Right lobe of liver (tissue), 6 donors: ENCODE data around the gene SDS. TPM values are rescaled to one million over a fixed set of nuclear protein-coding genes. Genes with fewer than 3 reads are reported as not detected.

Source experiments
- ATAC-seq, 4 donors: fragments of 200-7000 bp; cut with Tn5 transposase; one replicate each; pipeline ENCODE4 v1.9.1; 2020; ENCODE audit warnings: mild to moderate bottlenecking in 4 of 4, moderate library complexity in 4 of 4
- DNase-seq, 3 donors: peaks; one replicate each; pipeline ENCODE4 v3.0.0-alpha.2; 2020
- H3K27ac ChIP-seq, 3 donors: fragments of 200-600 bp; one replicate each; pipeline ENCODE4 v1.8.0; 2022
- H3K27me3 ChIP-seq, 2 donors: fragments of 200-600 bp; one replicate each; pipeline ENCODE4 v1.8.0; 2022
- H3K36me3 ChIP-seq, 4 donors: fragments of 200-600 bp; sonication (generic) in 1 of 4; one replicate each; pipeline versions ENCODE4 v1.5.1 to v1.8.0; 2017 to 2022; ENCODE audit warnings: control low read depth in 1 of 4
- H3K4me1 ChIP-seq, 4 donors: fragments of 200-600 bp; sonication (generic) in 1 of 4; one replicate each; pipeline versions ENCODE4 v1.5.1 to v1.8.0; 2017 to 2022; ENCODE audit warnings: control low read depth in 1 of 4
- H3K4me3 ChIP-seq, 3 donors: fragments of 200-600 bp; one replicate each; pipeline ENCODE4 v1.8.0; 2022
- H3K9me3 ChIP-seq, 4 donors: fragments of 200-600 bp; sonication (generic) in 1 of 4; one replicate each; pipeline versions ENCODE4 v1.5.1 to v1.8.0; 2017 to 2022; ENCODE audit warnings: control low read depth in 1 of 4
- CTCF ChIP-seq, 4 donors: fragments of 200-600 bp in 3 of 4; fragments of 450-650 bp in 1 of 4; IDR thresholded peaks; one replicate each; pipeline versions ENCODE4 v1.5.1 to v1.8.0; 2016 to 2022; ENCODE audit warnings: antibody characterized with exemption in 4 of 4, mild to moderate bottlenecking in 2 of 4
- POLR2A ChIP-seq: fragments of 450-650 bp; IDR thresholded peaks from one replicate; pipeline ENCODE4 v1.6.1; 2017; ENCODE audit warnings: antibody characterized with exemption, mild to moderate bottlenecking
- WGBS: methylation state at CpG from one replicate; pipeline ENCODE4 v1.1.6; 2018; ENCODE audit warnings: low coverage, low lambda C conversion rate; ENCODE audit not compliant: insufficient coverage; ENCODE audit errors: missing lambda C conversion rate; 5-methylcytosine and 5-hydroxymethylcytosine counted together
- intact Hi-C, 2 donors: fragments of 100-400 bp; cut with DNase I; formaldehyde crosslinking; loops; one replicate each; pipeline versions ENCODE4 v1.11.2 to v1.14.1; 2022
- total RNA-seq, 6 experiments: library from RNA; depleted of rRNA in 2 of 6; stranded (reverse); fragments of >200 nt in 2 of 6; fragmentation: NEBNext Ultra II Directional in 3 of 6; extraction: Animal tissue kit (Norgen Biotek cat#: 25700) in 3 of 6; gene quantifications; one replicate each; pipeline versions ENCODE4 v1.1.0 to v1.2.4, GENCODE V29; 2016 to 2023
- donor health status: DM: no; HTN: yes; CAD: no.
- donor health status: DM: no; HTN: no; CAD: no.
- donor health status: DM: no; HTN: no; CAD: no.
- donor health status: DM: no; HTN: yes; CAD: no.
- donor health status: DM: no; HTN: yes; CAD: no.

SDS gene
- total RNA-seq, 6 experiments from 2014 or later, result 208 to 722 (median 309) TPM

DNA sequence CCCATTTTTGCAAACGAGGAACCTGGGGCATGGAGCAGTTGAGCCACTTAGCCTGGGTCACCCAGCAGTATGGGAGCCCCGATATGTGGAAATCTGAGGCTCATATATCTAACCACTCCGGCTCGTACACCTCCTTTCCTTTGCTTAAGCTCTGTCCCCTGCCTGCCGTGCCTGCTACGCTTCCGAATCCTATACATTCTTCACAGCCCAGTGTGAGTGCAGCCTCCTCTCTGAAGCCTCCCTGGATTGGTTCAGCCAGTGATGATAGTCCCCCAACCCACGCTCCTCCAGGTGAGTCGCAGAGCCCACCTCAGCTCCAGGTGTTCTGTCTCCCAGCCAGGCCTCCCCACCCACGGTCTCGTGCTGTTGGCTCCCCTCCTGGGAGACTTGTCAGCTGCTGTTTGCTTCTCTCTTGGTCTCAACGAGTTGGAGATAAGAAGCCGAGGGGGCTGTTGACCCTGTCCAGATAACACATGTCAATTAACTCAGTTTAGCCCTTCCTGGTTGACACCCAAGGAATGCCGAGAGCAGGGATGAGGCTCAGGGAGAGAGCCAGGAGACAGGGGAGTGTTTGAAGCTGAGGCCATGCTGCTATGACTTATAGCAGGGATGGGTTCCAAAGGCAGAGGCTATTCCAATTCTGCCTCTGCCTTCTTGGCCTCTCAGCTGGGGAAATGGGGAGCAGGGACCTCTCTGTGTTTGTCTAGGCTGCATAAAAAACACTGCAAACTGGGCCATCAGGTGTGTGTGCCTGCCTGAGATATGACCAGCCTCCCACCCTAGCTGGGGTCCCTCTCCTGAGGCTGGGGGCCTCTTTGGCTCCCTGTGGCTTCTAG lies 37.5 kb upstream of the SDS start:
- H3K9me3 ChIP-seq, result no peaks in the 10 kb centered on the region
- DNase-seq (no peak), ATAC-seq (peak in 1 of 4 donors; percentile 10)
- H3K4me1 ChIP-seq, result no peaks in the 10 kb centered on the region
- H3K27me3 ChIP-seq, result no peaks in the 10 kb centered on the region
- 40% methylated on average over 13 of the region's 14 CpGs for WGBS
- H3K27ac ChIP-seq, result no peak overlapping the region
- H3K4me3 ChIP-seq, result no peak overlapping the region
- intact Hi-C loops, result no loop called here
- H3K36me3 ChIP-seq, result no peaks in the 10 kb centered on the region
- no peak for TF ChIP-seq POLR2A
- TF ChIP-seq CTCF (IDR thresholded peaks at IDR 0.05), result no peak

GRCh38 chr12:113440336-113440735 lies 36.6 kb upstream of the SDS start:
- no peaks in the 10 kb centered on the region for H3K27me3 ChIP-seq

GRCh38 chr12:113439606-113440030 lies 35.9 kb upstream of the SDS start:
- H3K4me3 ChIP-seq, result no peak overlapping the region
- intact Hi-C loops, result loop anchor here (10.0 kb wide), 2 partner anchors 125 to 245 kb away; no protein-coding TSS in a partner anchor
- H3K27ac ChIP-seq, result no peak overlapping the region
- no peak for DNase-seq
- peak; percentile 37 to 56 (median 55) for TF ChIP-seq CTCF (IDR thresholded peaks at IDR 0.05)
- TF ChIP-seq POLR2A, result no peak
- H3K36me3 ChIP-seq, result no peaks in the 10 kb centered on the region
- H3K27me3 ChIP-seq, result no peaks in the 10 kb centered on the region
- no peaks in the 10 kb centered on the region for H3K9me3 ChIP-seq
- peak; percentile 54 to 69 (median 62) for ATAC-seq
- WGBS, result 6% methylated on average over 3 of the region's 8 CpGs
- no peaks in the 10 kb centered on the region for H3K4me1 ChIP-seq

More at GRCh38 chr12:113440336-113440735, 36.6 kb upstream of the SDS start:
- no peaks in the 10 kb centered on the region for H3K9me3 ChIP-seq
- H3K4me1 ChIP-seq, result no peaks in the 10 kb centered on the region
- WGBS, result 67% methylated on average over 7 of the region's 7 CpGs
- TF ChIP-seq POLR2A, result no peak
- no peak for TF ChIP-seq CTCF (IDR thresholded peaks at IDR 0.05)
- DNase-seq, result no peak
- H3K27ac ChIP-seq, result no peak overlapping the region
- ATAC-seq, result no peak
- intact Hi-C loops, result no loop called here
- no peaks in the 10 kb centered on the region for H3K36me3 ChIP-seq
- H3K4me3 ChIP-seq, result no peak overlapping the region

GRCh38 chr12:113439301-113439597 lies 35.6 kb upstream of the SDS start:
- 36% methylated on average over 4 of the region's 4 CpGs for WGBS
- H3K9me3 ChIP-seq, result no peaks in the 10 kb centered on the region
- intact Hi-C loops, result loop anchor here (10.0 kb wide), 2 partner anchors 124 to 244 kb away; no protein-coding TSS in a partner anchor
- no peaks in the 10 kb centered on the region for H3K4me1 ChIP-seq
- no peak for TF ChIP-seq CTCF (IDR thresholded peaks at IDR 0.05)
- no peak for TF ChIP-seq POLR2A
- no peak overlapping the region for H3K4me3 ChIP-seq
- DNase-seq, result no peak
- H3K36me3 ChIP-seq, result no peaks in the 10 kb centered on the region
- no peaks in the 10 kb centered on the region for H3K27me3 ChIP-seq
- H3K27ac ChIP-seq, result no peak overlapping the region
- ATAC-seq, result no peak
